ENCODE results near the gene ADGRG2. TPM values are rescaled to one million over a fixed set of nuclear protein-coding genes. Genes with fewer than 3 reads are reported as not detected.

ADGRG2 gene
- polyA plus RNA-seq, 3 donors: not detected

- no peak overlapping the region for H3K27ac ChIP-seq (ENCODE audit: low read depth in 1 of 2, low read length in 2 of 2)
- H3K4me3 ChIP-seq (replicated peaks in 1 of 3; ENCODE audit: low read depth in 2 of 3, low read length in 3 of 3): no peak overlapping the region
- H3K36me3 Mint-ChIP-seq: no peaks in the 10 kb centered on the region
- H3K9me3 ChIP-seq (replicated peaks in 1 of 2; ENCODE audit: control insufficient read depth in 1 of 2, insufficient read depth in 1 of 2, low read length in 2 of 2): no peaks in the 10 kb centered on the region
- no peaks in the 10 kb centered on the region for H3K27me3 ChIP-seq (ENCODE audit: control insufficient read depth in 2 of 2, insufficient read depth in 2 of 2, low read length in 2 of 2)
- no peaks in the 10 kb centered on the region for H4K20me1 ChIP-seq (ENCODE audit: insufficient read depth, low read length)
- H3K9me3 Mint-ChIP-seq: peaks cover 0 to 2% (median 0%) of the 10 kb centered on the region in 7 donors
- intact Hi-C loops (cut with micrococcal nuclease): no loop called here
- no peak for DNase-seq
- H3K4me1 ChIP-seq (ENCODE audit: control insufficient read depth in 1 of 2, insufficient read depth in 2 of 2, low read length in 2 of 2): no peaks in the 10 kb centered on the region
- H3K79me2 ChIP-seq (ENCODE audit: insufficient read depth, low read length): no peaks in the 10 kb centered on the region
- no peaks in the 10 kb centered on the region for H3K36me3 ChIP-seq (replicated peaks in 1 of 2; ENCODE audit: control insufficient read depth in 1 of 2, insufficient read depth in 2 of 2, low read length in 2 of 2)
- no peak overlapping the region for H3K27ac Mint-ChIP-seq
- WGBS (ENCODE audit: insufficient coverage): 100% methylated on average over 2 of the region's 6 CpGs
- no peaks in the 10 kb centered on the region for H3K4me1 Mint-ChIP-seq
- H2AFZ ChIP-seq (ENCODE audit: insufficient read depth, low read depth, low read length, poor library complexity, severe bottlenecking): no peak overlapping the region
- H3K4me3 Mint-ChIP-seq: no peak overlapping the region
- TF ChIP-seq, protein P1, sequence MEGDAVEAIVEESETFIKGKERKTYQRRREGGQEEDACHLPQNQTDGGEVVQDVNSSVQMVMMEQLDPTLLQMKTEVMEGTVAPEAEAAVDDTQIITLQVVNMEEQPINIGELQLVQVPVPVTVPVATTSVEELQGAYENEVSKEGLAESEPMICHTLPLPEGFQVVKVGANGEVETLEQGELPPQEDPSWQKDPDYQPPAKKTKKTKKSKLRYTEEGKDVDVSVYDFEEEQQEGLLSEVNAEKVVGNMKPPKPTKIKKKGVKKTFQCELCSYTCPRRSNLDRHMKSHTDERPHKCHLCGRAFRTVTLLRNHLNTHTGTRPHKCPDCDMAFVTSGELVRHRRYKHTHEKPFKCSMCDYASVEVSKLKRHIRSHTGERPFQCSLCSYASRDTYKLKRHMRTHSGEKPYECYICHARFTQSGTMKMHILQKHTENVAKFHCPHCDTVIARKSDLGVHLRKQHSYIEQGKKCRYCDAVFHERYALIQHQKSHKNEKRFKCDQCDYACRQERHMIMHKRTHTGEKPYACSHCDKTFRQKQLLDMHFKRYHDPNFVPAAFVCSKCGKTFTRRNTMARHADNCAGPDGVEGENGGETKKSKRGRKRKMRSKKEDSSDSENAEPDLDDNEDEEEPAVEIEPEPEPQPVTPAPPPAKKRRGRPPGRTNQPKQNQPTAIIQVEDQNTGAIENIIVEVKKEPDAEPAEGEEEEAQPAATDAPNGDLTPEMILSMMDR (IDR thresholded peaks at IDR 0.05): no peak
- H3K9ac ChIP-seq (ENCODE audit: insufficient read depth, low read length, poor library complexity, severe bottlenecking): no peak overlapping the region
- no peak overlapping the region for H3K4me2 ChIP-seq (replicated peaks; ENCODE audit: extremely low read depth, low read length, poor library complexity, severe bottlenecking)
- H3K27me3 Mint-ChIP-seq (ENCODE audit: low read depth in 3 of 3): peaks cover 0 to 4% (median 0%) of the 10 kb centered on the region in 3 donors
These were observed 88.2 kb downstream of the ADGRG2 start for GRCh38 chrX:19034025-19034424.

DNA sequence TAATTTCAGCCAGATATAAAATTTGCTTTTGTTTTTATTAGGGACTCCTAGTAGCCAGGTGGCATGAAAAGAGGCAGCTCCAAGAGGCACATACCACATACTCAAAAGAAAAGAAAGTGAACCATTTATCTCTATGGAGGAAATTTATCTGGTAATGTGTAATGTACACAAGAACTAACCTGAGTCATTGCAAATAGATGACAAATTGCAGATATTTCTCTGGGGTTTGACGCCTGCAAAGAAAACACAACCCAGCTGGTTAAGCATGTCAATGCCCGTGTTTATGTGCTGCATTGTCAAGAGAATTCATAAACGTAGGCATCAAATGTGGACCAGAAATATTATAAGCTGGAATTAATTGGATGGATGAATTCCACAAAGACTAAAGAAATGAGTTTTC lies 91.5 kb downstream of the ADGRG2 start:
- H3K4me3 ChIP-seq (replicated peaks in 1 of 3; ENCODE audit: low read depth in 2 of 3, low read length in 3 of 3): no peak overlapping the region
- H3K36me3 ChIP-seq (replicated peaks in 1 of 2; ENCODE audit: control insufficient read depth in 1 of 2, insufficient read depth in 2 of 2, low read length in 2 of 2): no peaks in the 10 kb centered on the region
- intact Hi-C loops (cut with micrococcal nuclease): no loop called here
- H4K20me1 ChIP-seq (ENCODE audit: insufficient read depth, low read length): no peaks in the 10 kb centered on the region
- peaks cover 0 to 2% (median 0%) of the 10 kb centered on the region in 7 donors for H3K9me3 Mint-ChIP-seq
- no peak overlapping the region for H3K9ac ChIP-seq (ENCODE audit: insufficient read depth, low read length, poor library complexity, severe bottlenecking)
- H3K4me3 Mint-ChIP-seq: no peak overlapping the region
- H3K79me2 ChIP-seq (ENCODE audit: insufficient read depth, low read length): no peaks in the 10 kb centered on the region
- no peak overlapping the region for H2AFZ ChIP-seq (ENCODE audit: insufficient read depth, low read depth, low read length, poor library complexity, severe bottlenecking)
- DNase-seq: no peak
- no peaks in the 10 kb centered on the region for H3K27me3 ChIP-seq (ENCODE audit: control insufficient read depth in 2 of 2, insufficient read depth in 2 of 2, low read length in 2 of 2)
- no peak overlapping the region for H3K4me2 ChIP-seq (replicated peaks; ENCODE audit: extremely low read depth, low read length, poor library complexity, severe bottlenecking)
- no peaks in the 10 kb centered on the region for H3K36me3 Mint-ChIP-seq
- no peak overlapping the region for H3K27ac Mint-ChIP-seq
- WGBS (ENCODE audit: insufficient coverage): no CpG with 5 or more reads among the region's 3 CpGs
- H3K27ac ChIP-seq (ENCODE audit: low read depth in 1 of 2, low read length in 2 of 2): no peak overlapping the region
- no peaks in the 10 kb centered on the region for H3K27me3 Mint-ChIP-seq (ENCODE audit: low read depth in 3 of 3)
- no peaks in the 10 kb centered on the region for H3K4me1 Mint-ChIP-seq
- no peaks in the 10 kb centered on the region for H3K9me3 ChIP-seq (replicated peaks in 1 of 2; ENCODE audit: control insufficient read depth in 1 of 2, insufficient read depth in 1 of 2, low read length in 2 of 2)
- H3K4me1 ChIP-seq (ENCODE audit: control insufficient read depth in 1 of 2, insufficient read depth in 2 of 2, low read length in 2 of 2): no peaks in the 10 kb centered on the region
- TF ChIP-seq, protein P1 (IDR thresholded peaks at IDR 0.05): no peak

Data from CD14-positive monocyte (primary cell).